Right atrium auricular region (tissue), 2 donors: ENCODE data around the gene SMARCA4. TPM values are rescaled to one million over a fixed set of nuclear protein-coding genes. Genes with fewer than 3 reads are reported as not detected.

Experiments used
- DNase-seq: peaks from one replicate; pipeline ENCODE4 v3.0.0-alpha.2; 2019; ENCODE audit warnings: low spot score
- H3K27ac ChIP-seq, 2 donors: fragments of 200-600 bp; sonication (generic); 1 replicate in 1 of 2; 2 replicates in 1 of 2; pipeline ENCODE4 v1.5.1; 2016 to 2019
- H3K27me3 ChIP-seq, 2 donors: fragments of 200-600 bp; sonication (generic); one replicate each; pipeline versions ENCODE4 v1.5.1 to v1.6.0; 2017 to 2019
- H3K36me3 ChIP-seq: fragments of 200-600 bp; sonication (generic); one replicate; pipeline ENCODE4 v1.5.1; 2016
- H3K4me1 ChIP-seq, 2 donors: fragments of 200-600 bp; sonication (generic); one replicate each; pipeline versions ENCODE4 v1.5.1 to v1.6.0; 2017 to 2019
- H3K4me3 ChIP-seq, 2 donors: fragments of 200-600 bp; sonication (generic); 1 replicate in 1 of 2; 2 replicates in 1 of 2; pipeline ENCODE4 v1.5.1; 2017 to 2019; ENCODE audit warnings: mild to moderate bottlenecking in 1 of 2, moderate library complexity in 1 of 2
- H3K9me3 ChIP-seq, 2 donors: fragments of 200-600 bp; sonication (generic); one replicate each; pipeline ENCODE4 v1.5.1; 2019
- total RNA-seq, 2 donors: library from RNA; depleted of rRNA; stranded (reverse); fragments of >200 nt; gene quantifications; one replicate each; pipeline ENCODE4 v1.1.0, GENCODE V29; 2016
- TF ChIP-seq, protein P1 (sequence below), 2 donors: fragments of 200-600 bp; sonication (generic); IDR thresholded peaks; one replicate each; pipeline ENCODE4 v1.5.1; 2019; ENCODE audit warnings: antibody characterized with exemption in 2 of 2

Gene SMARCA4
- total RNA-seq, 2 donors from 2014 or later: 29.9 to 41.7 TPM

DNA sequence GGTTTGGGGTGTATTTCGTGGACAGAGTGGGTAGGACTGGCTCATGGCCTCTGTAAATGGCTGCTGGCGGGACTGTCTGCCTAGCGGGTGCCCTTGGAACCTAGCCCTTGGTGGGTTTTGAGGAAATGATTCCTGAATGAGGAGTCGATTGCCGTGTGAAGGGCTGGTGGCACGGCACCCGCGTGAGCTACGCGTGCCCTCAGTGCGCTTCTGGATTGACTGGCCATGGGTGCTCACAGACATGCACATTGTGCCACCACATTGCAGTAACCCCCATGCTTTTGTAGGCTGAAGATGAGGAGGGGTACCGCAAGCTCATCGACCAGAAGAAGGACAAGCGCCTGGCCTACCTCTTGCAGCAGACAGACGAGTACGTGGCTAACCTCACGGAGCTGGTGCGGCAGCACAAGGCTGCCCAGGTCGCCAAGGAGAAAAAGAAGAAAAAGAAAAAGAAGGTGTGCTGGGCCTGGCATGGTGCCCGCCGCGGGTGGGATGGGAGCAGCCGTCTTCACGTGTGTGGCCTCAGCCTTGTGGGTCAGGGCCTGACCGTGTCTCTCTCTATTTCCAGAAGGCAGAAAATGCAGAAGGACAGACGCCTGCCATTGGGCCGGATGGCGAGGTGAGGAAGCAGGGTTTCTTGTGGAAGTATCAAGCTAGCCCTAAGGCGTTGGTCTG, 35.2 kb downstream of the SMARCA4 start:
- H3K4me3 ChIP-seq: no peak overlapping the region
- no peaks in the 10 kb centered on the region for H3K4me1 ChIP-seq
- H3K9me3 ChIP-seq: no peaks in the 10 kb centered on the region
- H3K36me3 ChIP-seq: peaks cover 66% of the 10 kb centered on the region
- TF ChIP-seq, protein P1, sequence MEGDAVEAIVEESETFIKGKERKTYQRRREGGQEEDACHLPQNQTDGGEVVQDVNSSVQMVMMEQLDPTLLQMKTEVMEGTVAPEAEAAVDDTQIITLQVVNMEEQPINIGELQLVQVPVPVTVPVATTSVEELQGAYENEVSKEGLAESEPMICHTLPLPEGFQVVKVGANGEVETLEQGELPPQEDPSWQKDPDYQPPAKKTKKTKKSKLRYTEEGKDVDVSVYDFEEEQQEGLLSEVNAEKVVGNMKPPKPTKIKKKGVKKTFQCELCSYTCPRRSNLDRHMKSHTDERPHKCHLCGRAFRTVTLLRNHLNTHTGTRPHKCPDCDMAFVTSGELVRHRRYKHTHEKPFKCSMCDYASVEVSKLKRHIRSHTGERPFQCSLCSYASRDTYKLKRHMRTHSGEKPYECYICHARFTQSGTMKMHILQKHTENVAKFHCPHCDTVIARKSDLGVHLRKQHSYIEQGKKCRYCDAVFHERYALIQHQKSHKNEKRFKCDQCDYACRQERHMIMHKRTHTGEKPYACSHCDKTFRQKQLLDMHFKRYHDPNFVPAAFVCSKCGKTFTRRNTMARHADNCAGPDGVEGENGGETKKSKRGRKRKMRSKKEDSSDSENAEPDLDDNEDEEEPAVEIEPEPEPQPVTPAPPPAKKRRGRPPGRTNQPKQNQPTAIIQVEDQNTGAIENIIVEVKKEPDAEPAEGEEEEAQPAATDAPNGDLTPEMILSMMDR (IDR thresholded peaks at IDR 0.05): no peak
- H3K27me3 ChIP-seq: no peaks in the 10 kb centered on the region
- no peak for DNase-seq
- H3K27ac ChIP-seq: no peak overlapping the region

DNA sequence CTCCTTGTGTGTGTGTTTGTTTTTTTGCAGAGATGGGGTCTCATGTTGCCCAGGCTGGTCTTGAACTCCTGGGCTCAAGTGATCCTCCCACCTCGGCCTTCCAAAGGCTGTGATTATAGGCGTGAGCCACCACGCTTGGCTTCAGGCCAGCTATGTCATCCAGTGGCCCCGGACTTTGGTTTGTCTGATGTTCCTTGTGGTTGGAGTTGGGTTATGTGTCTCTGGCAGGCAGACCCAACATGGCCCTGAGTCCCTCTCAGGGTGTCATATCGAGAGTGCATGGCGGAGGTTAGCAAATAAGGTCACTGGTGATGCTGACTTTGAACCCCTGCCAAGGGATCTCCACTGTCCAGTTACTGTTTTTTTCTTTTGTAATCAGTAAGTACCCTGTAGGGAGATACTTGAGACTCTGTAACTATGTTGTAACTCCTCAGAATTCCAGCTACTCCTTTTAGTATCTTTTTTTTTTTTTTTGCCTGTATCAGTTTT, 37.3 kb downstream of the SMARCA4 start:
- Histone ChIP-seq H3K27me3 (no peaks in the 10 kb centered on the region), H3K27ac (no peak overlapping the region), H3K4me3 (no peak overlapping the region), H3K4me1 (no peaks in the 10 kb centered on the region), H3K9me3 (no peaks in the 10 kb centered on the region), H3K36me3 (peaks cover 69% of the 10 kb centered on the region)
- no peak for DNase-seq
- TF ChIP-seq, protein P1 (IDR thresholded peaks at IDR 0.05): no peak

DNA sequence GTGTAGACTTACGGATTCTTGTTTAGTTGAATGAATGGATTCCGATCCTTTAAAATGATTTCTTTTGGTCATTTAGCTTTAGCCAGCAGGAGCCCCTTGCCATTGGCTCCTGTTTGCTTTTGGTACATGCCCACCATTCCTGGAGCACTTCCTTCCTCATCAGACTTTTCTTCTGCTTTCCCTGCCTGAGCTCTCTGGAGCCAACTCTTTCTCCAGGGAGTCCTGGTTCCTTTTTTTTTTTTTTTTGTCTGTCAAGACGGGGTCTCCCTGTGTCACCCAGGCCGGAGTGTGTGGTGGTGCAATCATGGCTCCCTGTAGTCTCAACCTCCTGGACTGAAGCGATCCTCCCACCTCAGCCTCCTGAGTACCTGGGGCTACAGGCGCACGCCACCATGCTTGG, 37.8 kb downstream of the SMARCA4 start:
- no peak overlapping the region for H3K4me3 ChIP-seq
- TF ChIP-seq, protein P1 (IDR thresholded peaks at IDR 0.05): no peak
- no peak for DNase-seq
- H3K27me3 ChIP-seq: no peaks in the 10 kb centered on the region
- H3K27ac ChIP-seq: no peak overlapping the region
- H3K4me1 ChIP-seq: no peaks in the 10 kb centered on the region
- H3K36me3 ChIP-seq: peaks cover 73% of the 10 kb centered on the region
- H3K9me3 ChIP-seq: no peaks in the 10 kb centered on the region

DNA sequence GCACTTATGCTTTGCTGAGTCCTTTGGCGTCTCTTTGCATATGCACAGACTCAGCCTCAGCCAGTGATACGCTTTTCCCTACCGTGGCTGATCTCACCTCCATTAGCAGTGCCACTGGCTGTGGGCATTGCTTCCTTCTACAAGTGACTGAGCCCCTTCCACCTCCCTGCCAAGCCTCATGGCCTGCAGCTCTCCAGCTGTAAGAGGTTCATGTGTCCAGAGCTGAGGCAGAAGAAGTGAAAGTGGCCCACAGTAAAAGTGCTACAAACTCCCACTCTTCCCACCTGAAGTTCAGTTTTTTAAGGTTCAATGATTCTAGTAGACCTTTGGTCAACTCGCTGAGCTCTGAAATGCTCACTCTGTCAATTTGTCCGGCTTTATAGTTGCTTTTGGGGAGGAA, 44.7 kb downstream of the SMARCA4 start:
- Histone ChIP-seq H3K36me3 (peaks cover 58% of the 10 kb centered on the region), H3K4me1 (no peaks in the 10 kb centered on the region), H3K27me3 (no peaks in the 10 kb centered on the region), H3K27ac (no peak overlapping the region), H3K9me3 (no peaks in the 10 kb centered on the region), H3K4me3 (no peak overlapping the region)
- DNase-seq: no peak
- TF ChIP-seq, protein P1 (IDR thresholded peaks at IDR 0.05): no peak

DNA sequence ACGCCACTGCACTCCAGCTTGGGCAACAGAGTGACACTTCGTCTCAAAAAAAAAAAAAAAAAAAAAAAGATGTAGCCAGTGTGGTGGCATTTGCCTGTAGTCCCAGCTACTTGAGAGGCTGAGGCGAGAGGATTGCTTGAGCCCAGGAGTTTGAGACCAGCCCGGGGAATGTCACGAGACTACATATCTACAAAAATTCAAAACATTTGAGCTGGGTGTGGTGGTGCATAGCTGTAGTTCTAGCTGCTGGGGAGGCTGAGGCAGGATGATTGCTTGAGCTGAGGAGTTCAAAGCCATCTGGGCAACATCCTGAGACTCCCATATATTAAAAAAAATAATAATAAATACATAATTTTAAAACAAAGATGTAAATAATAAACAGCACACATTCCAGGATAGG, 46.6 kb downstream of the SMARCA4 start:
- TF ChIP-seq, protein P1 (IDR thresholded peaks at IDR 0.05): no peak
- Histone ChIP-seq H3K9me3 (no peaks in the 10 kb centered on the region), H3K4me3 (no peak overlapping the region), H3K36me3 (peaks cover 66% of the 10 kb centered on the region), H3K27ac (no peak overlapping the region), H3K27me3 (no peaks in the 10 kb centered on the region), H3K4me1 (no peaks in the 10 kb centered on the region)
- DNase-seq: no peak
